ENCODE results near the gene SH3RF3. TPM values are rescaled to one million over a fixed set of nuclear protein-coding genes. Genes with fewer than 3 reads are reported as not detected.

The SH3RF3 gene
- polyA plus RNA-seq, 1 donor, result 4.0 TPM

DNA sequence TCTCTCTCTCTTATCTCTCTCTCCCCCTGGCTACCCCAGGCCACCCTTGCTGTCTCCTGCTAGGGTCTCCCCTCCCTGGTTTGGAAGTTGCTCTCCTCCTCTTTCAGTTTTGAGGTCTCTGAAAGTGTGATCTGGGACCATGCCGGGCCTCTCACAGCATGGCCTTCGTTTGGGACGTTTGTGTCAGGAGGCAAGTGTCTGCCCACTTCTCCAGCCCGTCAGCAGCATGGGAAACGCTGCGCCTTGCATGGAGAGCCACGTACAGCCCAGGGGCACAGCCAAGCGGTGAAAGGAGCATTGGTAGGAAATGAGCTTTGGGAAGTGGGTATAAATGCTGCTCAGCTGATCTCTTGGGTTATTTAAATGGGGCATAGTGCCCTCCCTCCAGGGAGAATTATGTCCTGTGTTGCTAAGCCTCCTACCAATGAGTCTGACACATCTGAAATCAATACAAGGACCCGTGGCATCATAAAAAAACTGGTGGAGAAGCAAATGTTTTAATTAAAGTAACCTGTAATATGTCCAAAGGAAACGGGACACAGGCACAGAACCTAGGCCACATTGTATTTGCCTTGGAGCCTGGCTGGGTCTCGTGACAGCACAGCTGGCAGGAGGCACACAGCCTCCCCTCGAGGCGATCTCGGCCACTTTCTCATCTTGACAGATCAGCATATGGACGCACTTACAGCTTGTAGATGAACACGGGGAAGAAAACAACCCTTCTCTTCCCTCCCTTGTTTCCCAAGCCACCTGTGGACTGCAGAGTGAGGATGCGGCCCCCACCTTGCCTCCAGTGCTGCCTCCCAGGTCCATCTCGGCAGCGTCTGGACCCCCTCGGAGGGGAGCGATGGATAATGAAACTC lies 72.7 kb downstream of the SH3RF3 start:
- no peak for DNase-seq

DNA sequence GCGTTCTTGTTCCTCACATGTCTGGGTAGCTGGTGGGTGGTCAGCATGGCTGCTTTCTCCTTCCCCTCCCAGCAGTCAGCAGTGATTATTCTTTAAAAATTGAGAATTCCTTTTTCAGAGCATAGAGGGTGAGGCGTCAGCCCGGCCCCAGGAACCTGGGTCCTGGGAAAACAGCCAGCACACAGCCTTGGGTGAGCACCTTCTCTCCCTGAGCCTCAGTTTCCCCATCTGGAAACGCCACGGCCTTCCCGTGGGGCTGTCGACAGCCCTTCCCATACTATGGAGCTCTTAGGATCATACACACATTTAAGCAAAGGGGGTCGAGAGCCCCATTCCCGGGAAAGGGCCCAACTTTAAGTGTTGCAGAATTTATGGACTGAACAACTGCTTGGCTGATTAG lies 73.5 kb downstream of the SH3RF3 start:
- DNase-seq, result no peak

DNA sequence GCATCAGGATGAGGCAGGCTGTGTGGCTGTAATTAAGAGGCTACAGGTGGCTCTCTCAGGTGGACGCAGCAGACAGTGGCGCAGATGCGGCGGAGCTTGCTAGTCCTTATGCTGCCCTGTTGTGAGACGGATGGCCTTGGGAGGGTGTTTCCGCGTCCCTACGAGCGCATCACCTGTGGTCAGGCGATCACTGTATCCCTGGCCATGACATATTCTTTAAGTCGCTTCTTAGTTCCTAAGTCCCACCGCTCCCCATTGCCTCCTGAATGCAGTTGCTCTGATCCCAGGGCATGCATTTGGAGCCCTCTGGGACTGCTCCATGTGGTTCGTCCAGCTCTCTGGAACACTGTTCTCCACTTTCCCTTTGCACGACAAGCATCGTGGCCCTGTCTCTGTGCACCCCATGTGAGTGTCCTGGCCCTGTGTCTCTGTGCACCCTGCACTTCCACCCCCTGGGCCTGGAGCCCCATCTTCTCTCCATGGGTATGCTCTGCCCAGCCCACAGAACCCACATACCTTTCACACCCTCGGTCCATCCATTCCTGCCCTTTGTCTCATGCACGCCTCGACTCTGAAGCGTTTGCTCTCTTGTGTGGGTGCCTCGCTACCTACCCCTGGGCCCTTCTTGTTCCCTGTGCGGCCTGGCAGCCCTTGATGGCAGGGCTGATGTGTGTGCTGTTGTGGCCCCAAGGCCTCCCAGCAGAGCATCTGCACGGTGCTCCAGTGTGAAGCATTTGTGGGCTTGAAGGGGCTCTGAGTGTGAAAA lies 74.4 kb downstream of the SH3RF3 start:
- no peak for DNase-seq

DNA sequence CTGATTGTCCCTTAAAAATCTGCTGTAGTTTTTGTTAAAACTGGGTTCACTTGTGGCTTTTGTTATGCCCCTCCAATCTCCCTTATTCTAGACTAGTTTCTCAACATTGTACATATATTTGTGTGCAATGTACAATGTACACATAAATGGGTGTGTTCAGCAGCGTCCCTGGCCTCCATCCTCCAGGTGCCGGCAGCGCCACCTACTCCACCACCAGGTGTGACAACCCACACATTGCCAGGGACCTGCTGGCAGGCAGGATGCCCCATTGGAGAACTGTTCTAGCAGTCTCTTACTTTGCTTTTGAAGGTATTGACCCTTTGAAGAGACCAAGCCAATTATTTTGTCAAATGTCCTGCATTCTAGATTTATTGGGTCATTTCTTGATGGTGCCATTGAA lies 75.4 kb downstream of the SH3RF3 start:
- no peak for DNase-seq

DNA sequence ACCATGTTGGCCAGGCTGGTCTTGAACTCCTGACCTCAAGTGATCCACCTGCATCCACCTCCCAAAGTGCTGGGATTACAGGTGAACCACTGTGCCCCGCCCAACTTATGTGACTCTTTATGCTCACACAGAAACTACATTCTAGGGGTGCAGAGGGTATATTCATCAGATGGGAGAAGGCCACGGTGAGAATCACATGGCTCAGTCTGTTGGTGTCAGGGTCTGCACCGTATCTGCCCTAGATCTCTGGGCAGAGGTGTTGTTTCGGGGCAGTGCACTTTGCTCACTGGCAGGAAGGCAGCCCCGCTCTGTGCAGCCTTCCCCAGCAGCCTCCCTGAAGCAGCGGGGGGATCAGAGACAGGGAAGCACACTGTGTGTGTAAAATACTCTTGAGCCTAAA lies 76.4 kb downstream of the SH3RF3 start:
- no peak for DNase-seq

DNA sequence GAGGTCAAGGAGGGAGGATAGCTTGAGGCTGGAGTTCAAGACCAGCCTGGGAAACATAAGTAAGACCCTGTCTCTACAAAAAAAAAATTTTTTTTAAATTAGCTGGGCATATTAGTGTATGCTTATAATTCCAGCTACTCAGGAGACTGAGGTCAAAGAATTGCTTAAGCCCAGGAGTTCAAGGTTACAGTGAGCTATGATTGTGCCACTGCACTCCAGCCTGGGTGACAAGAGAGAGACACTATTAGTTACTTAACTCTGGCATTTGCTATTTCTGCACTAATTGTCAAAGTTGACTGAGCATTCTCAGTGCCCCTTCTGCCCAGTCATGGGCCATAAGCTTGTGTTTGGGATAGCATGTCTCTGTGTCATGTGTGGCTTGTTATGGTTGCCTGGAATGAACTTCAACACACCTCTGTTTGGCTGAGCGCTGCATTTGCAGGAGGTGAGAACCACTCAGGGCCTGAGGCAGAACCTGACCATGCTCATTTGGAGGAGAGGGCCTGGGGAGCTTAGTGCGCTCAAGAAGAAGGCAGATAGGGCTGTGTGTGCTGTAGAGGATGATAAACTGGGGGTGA lies 77.7 kb downstream of the SH3RF3 start:
- DNase-seq, result no peak

DNA sequence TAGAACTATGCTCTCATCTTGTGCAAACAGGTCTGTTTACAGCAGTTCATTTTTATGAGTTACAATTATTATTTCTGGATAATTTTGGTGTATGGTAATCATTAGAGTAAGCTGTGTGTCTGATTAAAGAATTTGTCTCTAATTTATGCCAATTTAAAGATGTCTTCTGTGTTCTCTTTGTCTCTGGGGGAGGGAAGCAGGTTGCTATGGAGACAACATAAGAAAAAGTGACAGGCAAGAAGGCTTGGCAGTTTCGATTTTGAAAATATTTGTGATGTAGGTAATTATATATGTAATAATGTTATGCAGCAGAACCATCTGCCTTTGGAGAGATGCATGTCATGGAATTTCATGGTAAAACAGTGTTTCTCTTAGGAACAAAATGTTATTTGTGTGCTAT lies 78.2 kb downstream of the SH3RF3 start:
- DNase-seq, result no peak

DNA sequence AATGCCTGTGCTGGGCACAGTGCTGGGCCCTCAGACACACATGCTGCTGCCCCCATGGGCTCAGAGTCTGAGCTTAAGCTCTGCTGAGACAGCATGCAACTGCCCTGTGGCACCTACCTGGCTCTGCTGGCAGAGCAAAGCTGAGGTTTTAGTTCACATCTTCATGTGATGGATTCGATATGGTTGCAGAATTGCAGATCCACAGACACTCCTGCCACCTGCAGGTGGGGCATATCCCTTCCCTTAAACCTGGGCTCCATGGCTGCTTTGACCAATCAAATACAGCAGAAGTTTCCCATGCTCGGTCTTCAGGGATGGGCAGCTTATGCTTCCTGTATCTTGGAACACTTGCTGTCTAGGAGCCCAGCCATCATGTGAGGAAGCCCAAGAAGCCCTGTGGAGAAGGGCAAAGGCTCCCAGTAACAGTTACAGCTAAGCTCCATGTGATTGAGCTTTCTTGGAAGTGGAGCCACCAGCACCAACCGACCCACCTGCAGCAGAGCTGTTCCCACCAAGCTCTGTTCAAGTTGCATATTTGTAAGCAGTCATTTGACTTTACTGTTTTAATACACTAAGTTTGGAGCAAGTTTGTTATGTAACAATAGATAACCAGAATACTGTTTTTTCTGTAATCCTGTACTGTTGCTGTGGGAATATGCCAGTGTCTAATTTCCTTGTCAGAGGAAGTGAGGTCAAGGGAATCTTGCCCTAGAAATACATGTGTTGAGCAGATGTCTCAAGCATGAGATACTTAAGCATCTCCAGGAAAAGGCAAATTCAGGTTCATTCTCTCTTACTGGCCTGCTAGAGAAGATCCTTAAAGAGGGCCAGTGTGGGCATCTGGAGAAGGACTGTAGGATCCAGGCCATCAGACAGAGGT lies 79.3 kb downstream of the SH3RF3 start:
- no peak for DNase-seq

DNA sequence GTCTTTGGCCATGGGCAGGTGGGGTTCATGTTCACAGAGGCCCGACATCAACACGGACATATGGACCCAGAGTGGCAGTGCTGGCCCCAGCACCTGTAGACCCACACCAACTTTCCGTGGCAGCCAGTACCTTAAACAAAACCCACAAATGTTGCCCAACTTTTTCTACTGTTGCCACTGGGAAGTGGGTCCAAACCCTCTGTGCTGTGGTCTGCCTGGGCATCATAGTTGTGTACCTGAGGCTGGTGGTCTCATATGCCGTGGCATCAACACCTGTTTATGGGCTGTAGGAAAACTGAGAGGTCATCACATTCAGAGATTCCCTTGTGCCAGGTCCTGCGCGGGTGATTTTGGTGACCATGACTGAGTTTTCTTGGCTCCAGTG lies 79.9 kb downstream of the SH3RF3 start:
- no peak for DNase-seq

DNA sequence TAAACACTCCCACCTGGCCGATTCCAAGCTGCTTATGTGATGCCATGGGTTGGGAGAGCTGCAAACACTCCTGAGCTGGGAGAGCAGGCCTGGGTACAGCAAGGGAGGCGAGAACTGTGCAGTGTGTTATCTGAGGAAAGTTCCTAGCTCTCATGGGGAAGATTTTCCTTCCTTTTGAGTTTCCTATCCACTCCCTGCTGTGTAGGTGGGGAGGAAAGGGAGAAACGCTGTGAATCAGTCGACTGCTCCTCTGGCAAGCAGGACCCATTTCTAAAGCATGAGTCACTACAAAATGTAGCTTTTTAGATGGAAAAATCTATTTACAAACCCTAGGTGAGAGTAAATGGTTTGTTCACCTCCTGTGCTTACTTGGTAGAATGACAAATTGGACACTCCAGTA lies 80.4 kb downstream of the SH3RF3 start:
- DNase-seq, result no peak

DNA sequence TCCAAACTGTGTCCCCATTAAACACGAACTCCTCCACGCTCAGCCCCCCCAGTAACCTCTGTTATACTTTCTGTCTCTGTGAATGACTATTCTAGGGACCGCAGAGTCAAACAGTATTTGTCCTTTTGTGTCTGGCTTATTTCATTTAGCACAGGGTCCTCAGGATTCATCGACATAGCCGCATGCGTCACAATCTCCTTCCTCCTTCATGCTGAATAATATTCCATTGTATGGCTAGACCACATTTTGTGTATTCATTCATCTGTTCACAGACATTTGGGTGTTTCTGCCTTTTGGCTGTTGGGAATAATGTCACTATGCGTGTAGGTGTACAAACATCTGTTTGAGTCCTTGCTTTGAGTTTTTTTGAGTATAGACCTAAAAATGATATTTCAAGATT lies 80.9 kb downstream of the SH3RF3 start:
- no peak for DNase-seq

DNA sequence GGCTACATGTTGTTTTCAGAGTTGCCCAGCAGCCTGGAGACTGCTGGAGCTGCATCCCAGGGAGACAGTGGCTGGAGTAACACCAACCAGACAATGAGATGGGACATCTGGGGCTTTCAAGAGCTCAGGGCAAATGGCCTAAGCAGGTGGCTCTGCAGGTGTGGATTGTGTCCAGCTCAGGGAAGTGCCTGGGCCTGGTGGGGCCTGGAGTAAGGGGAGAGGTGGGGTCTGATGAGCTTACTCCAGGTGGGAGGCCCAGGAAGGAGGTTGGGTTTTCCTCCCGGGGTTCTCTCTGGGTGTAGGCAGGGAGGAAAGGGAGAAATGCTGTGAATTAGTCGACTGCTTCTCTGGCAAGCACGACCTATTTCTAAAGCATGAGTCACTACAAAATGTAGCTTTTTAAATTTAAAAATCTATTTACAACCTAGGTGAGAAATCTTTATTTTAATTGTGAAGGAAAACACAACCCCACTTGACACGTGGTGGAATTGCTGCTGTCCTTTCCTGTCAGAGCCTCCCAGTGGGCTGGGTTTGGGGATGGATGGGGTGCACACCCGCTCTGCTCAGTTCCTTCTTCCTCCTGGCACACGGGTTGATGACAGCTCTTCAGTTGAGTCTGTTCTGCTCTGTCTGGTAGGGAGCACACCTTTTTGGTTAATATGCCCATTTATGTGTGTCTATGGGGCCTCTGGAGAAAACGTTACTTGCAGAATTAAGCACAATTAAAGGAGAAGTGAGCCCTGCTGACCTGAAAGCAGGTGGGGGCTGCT lies 81.6 kb downstream of the SH3RF3 start:
- no peak for DNase-seq

DNA sequence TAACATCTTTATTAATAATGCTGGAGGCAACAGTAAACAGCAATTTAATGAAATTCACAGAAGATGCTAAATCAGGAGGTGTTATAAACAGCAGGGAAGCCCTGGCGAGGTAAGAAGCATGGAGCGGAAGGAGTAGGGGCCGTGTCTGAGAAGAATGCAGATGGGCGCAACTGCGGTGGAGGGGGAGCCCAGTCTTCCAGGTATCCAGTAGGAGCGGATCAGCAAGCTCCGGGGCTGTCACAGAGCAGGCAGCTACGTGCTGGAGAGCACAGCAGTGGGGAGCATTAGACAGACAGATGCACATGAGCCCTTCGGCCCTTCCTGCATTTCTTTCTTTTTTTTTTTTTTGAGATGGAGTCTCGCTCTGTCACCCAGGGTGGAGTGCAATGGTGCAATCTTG lies 82.3 kb downstream of the SH3RF3 start:
- no peak for DNase-seq

DNA sequence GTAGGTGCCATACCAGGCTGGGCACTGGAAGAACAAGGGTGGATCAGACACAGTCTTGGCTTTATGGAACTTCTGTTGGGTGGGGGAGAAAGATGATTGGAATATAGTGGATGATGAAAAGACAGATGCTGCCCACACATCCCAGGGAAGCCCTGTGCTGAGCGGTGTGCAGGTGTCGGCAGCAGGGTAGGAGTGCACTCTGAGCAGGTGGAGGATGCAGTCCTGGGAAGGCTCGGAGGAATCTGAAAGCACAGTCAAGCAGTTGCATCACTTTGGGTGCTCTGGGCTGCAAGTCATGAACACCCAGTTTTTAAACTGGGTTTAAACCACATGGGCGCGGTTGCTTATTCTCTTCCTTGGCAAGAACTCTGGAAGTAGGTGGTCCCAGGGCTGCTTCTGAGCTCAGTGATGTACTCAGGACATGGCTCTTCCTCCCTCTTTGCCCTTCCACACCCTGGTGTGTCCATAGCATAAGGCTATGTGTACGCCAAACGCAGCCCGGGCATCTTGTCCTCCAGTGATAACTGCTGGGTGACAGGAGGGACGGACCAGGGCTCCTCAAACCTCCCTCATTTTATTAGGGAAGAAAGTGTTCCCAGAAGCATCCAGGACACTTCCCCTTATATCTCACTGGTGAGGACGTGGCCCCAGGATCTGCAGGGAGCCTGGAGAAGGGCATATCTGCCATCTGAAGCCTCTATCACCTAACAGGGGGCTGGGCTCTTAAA lies 84.0 kb downstream of the SH3RF3 start:
- no peak for DNase-seq

DNA sequence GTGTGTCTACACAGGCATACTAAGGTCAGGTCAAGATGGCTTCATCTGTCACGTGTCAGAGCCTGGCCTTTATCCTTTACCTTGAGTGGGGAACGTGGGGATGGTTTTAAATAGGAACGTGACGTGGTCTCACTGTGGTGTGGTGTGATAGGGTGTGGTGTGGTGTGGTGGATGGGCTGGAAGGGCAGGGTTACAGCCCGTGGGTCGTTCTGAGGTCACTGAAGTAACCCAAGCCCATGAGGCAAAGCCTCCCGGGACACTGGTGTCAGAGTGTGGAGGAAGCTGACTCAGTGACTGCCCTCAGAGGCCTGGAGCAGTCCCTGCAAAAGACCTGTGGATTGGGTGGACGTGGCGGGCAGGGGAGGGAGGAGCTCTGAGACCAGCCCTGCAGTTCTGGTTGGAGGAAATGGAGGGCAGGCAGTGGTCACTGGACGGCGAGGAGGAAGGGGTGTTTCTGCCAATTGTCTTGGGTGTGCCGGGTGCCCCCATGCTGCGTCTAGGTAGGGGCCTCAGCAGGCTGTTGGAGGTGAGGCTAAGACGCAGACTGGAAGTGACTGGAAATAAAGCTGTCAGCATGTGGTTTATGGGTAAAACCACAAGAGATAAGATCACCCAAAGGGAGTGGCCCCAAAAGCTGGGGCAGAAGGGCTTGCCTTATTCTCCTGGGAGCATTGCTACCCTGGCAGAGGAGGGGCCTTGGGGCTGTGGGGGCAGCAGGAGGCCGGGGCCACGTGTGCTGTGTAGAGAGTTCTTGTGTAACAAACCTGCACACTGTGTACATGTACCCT lies 84.8 kb downstream of the SH3RF3 start:
- no peak for DNase-seq

DNA sequence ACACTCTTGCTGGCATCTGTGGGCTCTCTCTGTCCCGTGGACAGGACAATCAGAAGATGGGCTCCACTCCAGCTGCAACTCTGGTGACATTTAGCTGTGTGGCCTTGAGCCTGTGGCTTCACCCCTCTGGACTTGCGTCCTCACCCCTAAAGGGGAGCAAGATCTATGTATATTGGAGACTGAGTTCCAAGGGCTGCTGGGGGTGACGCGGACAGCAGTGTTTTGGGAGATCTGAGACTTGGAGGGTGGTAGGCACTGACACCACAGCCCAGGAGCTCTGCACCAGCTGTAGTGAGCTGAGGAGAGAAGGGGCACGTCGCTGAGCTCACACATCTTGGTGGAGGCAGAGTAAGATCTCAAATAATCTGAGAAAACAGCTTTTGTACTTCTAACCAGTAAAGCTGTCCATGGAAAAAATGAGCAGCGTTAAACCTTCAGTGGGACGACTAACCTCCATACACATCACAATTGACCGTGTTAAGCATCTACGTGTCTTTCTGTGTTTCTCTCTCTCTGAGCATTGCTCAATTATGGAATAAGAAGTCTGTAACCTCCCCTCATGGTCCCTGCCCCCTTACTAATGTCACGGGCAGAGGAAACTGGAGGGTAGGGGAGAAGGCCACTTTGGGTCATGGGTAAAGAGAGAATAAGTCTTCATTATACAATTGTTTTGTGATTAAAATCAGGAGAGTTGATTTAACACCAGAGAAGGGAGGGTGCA lies 85.8 kb downstream of the SH3RF3 start:
- no peak for DNase-seq

DNA sequence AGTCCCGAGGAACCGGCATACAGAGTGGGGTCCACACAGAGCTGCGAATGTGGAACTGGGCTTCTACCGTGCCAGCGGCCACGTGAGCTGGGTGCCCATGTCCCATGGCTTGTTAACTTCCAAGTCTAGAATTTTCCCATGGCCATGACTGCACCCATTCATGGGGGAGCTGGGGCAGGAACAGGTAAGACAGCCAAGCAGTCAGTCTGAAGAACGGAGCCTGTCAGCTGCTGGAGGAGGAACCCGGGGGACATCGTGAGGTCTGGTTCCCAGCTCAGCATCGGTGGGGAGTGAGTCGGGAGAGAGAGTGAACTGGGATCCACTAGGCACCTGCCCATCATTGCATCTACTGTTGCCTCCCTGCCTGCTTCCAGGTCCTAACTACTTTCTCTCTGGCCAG lies 86.9 kb downstream of the SH3RF3 start:
- no peak for DNase-seq

DNA sequence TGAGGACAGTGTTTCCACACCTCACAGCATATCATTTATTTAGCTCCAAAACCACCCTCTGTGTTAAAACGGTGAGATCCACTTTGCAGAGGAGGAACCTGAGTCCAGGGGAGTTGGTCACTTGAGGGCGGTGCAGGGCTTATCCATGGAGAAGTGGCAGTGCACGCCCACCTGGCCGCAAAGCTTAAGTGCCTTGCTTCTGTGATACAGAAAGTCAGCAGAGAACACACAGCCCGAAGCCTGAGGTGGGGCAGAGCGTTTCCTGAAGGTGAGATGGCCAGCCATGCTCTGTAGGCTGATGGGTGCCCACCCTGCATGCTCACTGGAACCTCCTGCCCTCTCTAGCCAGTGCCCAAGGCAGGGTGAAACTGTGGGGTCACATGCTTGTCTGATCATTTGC lies 87.3 kb downstream of the SH3RF3 start:
- no peak for DNase-seq
